HCT116 (cell line): Measurements from ENCODE around the gene PRRC2C.

Source experiments
- CTCF ChIP-seq, 3 experiments: fragments of 200-600 bp in 1 of 3; sonication (generic) in 1 of 3; IDR thresholded peaks in 2 of 3; conservative IDR thresholded peaks in 1 of 3; 2 replicates each; pipeline ENCODE4 v1.5.1; 2012 to 2017; ENCODE audit warnings: low read depth in 2 of 3, low read length in 2 of 3, antibody characterized with exemption in 1 of 3, borderline replicate concordance in 1 of 3, control low read depth in 1 of 3, mild to moderate bottlenecking in 1 of 3, mixed read lengths in 1 of 3, mixed run types in 1 of 3, moderate library complexity in 1 of 3; ENCODE audit not compliant: insufficient read depth in 1 of 3
- POLR2A ChIP-seq: IDR thresholded peaks from 2 replicates; pipeline ENCODE4 v1.7.0; 2011; ENCODE audit warnings: borderline replicate concordance; ENCODE audit not compliant: insufficient read depth, insufficient read length; ENCODE audit errors: extremely low read depth
- POLR2AphosphoS5 ChIP-seq: IDR thresholded peaks from 2 replicates; pipeline ENCODE4 v1.6.1; 2011; ENCODE audit warnings: mild to moderate bottlenecking, low read depth, low read length, moderate library complexity
- SIN3A ChIP-seq: IDR thresholded peaks from 2 replicates; pipeline ENCODE4 v1.6.1; 2012; ENCODE audit warnings: low read depth
- SRF ChIP-seq: IDR thresholded peaks from 2 replicates; pipeline ENCODE4 v1.6.1; 2012; ENCODE audit warnings: low read depth
- ZFX ChIP-seq: fragments of 450-650 bp; IDR thresholded peaks from 2 replicates; pipeline ENCODE4 v1.6.1; 2017

DNA sequence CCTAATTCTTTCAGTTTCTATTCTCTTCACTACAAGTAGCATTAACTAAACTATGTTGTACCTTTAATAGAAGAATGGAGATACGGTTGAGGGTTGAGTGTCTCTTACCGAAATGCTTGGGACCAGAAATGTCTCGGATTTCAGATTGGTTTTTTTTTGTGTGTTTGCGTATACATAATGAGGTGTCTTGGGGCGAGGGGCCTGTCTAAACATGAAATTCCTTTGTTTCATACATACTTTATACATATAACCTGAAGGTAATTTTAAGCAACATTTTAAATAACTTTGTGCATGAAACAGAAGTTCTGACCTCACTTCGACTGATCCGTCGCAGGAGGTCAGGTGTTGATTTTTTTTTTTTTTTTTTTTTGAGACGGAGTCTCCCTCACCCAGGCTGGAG is 100.4 kb downstream of the PRRC2C start:
- TF ChIP-seq POLR2A (no peak), CTCF (IDR thresholded peaks at IDR 0.05 in 2 of 3, conservative IDR thresholded peaks at IDR 0.05 in 1 of 3; ENCODE audit: borderline replicate concordance in 1 of 3, insufficient read depth in 1 of 3, low read depth in 2 of 3, low read length in 2 of 3) (no peak), POLR2AphosphoS5 (no peak), ZFX (no peak), SIN3A (no peak), SRF (no peak)
